IPS-15b (cell line): ENCODE data around the gene CTAG2.
"Not testable (repeated sequence)": the region's sequence is repeated elsewhere in the genome, so short reads cannot be mapped to it uniquely, and the experiment has no call there.

Experiments used
- H3K27me3 ChIP-seq: one replicate; pipeline ENCODE4 v1.6.1; 2013; ENCODE audit warnings: low read length; ENCODE audit not compliant: control insufficient read depth, insufficient read depth
- H3K36me3 ChIP-seq: one replicate; pipeline ENCODE4 v1.6.1; 2013; ENCODE audit warnings: low read length; ENCODE audit not compliant: control insufficient read depth, insufficient read depth
- H3K4me1 ChIP-seq: one replicate; pipeline ENCODE4 v1.6.1; 2013; ENCODE audit warnings: mild to moderate bottlenecking, low read length; ENCODE audit not compliant: control insufficient read depth, insufficient read depth
- H3K4me3 ChIP-seq: one replicate; pipeline ENCODE4 v1.5.1; 2013; ENCODE audit warnings: low read depth, low read length
- H3K9ac ChIP-seq: one replicate; pipeline ENCODE4 v1.6.1; 2013; ENCODE audit warnings: low read depth, mild to moderate bottlenecking, low read length
- H3K9me3 ChIP-seq: one replicate; pipeline ENCODE4 v1.6.1; 2013; ENCODE audit warnings: mild to moderate bottlenecking, low read length; ENCODE audit not compliant: control insufficient read depth, insufficient read depth

CTAG2 gene

GRCh38 chrX:154653413-154653812, at the start of gene CTAG2:
Gene CTAG2, minus strand, starts transcription at chrX:154653579. Its CDS starts 64 bp downstream, at chrX:154653515.
- not testable (repeated sequence) for H3K27me3 ChIP-seq, H3K9me3 ChIP-seq, H3K9ac ChIP-seq, H3K4me1 ChIP-seq, H3K4me3 ChIP-seq, H3K36me3 ChIP-seq

DNA sequence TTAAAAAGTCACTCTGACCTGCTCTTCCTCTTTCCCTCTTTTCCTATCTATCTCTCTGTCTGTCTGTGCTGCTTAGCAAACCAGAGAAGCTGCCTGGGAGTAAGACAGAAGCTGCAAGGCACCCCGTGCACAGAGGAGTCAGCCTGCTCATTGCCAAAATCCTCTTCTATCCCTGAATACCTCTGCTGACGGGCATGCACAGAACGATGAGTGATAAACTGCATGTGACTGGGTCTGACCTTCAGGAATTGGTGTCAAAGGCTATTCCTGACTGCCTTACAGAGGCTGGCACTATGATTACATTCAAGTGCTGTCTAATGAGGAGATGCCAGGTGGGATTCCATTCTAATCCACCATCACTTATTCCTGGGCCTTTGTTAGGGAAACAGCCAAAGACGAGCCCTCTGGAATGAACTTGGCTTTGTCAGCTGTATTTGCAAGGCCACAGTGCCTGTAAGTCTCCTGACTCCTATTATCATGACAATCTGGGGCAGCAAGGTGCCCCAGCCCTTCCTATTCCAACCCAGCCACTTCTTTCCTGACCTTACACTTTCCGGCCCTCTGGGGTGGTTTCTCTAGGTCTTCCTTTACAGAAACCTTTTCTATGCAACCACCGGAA, 45.4 kb upstream of the CTAG2 start:
- Histone ChIP-seq H3K27me3 (no peaks in the 10 kb centered on the region), H3K9ac (no peak overlapping the region), H3K36me3 (no peaks in the 10 kb centered on the region), H3K4me3 (no peak overlapping the region), H3K9me3 (no peaks in the 10 kb centered on the region), H3K4me1 (peaks cover 6% of the 10 kb centered on the region)

- Histone ChIP-seq H3K36me3 (no peaks in the 10 kb centered on the region), H3K4me1 (peaks cover 6% of the 10 kb centered on the region), H3K9me3 (no peaks in the 10 kb centered on the region), H3K27me3 (no peaks in the 10 kb centered on the region), H3K9ac (no peak overlapping the region), H3K4me3 (no peak overlapping the region)
These were observed 43.3 kb upstream of the CTAG2 start for GRCh38 chrX:154696676-154697045.

GRCh38 chrX:154695911-154696675, 42.7 kb upstream of the CTAG2 start:
- Histone ChIP-seq H3K4me3 (no peak overlapping the region), H3K36me3 (no peaks in the 10 kb centered on the region), H3K4me1 (peaks cover 6% of the 10 kb centered on the region), H3K9ac (no peak overlapping the region), H3K9me3 (no peaks in the 10 kb centered on the region), H3K27me3 (no peaks in the 10 kb centered on the region)

- no peaks in the 10 kb centered on the region for H3K27me3 ChIP-seq
- H3K9me3 ChIP-seq = no peaks in the 10 kb centered on the region
- H3K4me1 ChIP-seq = peaks cover 1% of the 10 kb centered on the region
- no peak overlapping the region for H3K4me3 ChIP-seq
- H3K9ac ChIP-seq = no peak overlapping the region
- no peaks in the 10 kb centered on the region for H3K36me3 ChIP-seq
These were observed 40.0 kb upstream of the CTAG2 start for GRCh38 chrX:154693394-154693793.

DNA sequence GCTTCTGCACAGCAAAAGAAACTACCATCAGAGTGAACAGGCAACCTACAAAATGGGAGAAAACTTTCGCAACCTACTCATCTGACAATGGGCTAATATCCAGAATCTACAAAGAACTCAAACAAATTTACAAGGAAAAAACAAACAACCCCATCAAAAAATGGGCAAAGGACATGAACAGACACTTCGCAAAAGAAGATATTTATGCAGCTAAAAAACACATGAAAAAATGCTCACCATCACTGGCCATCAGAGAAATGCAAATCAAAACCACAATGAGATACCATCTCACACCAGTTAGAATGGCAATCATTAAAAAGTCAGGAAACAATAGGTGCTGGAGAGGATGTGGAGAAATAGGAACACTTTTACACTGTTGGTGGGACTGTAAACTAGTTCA, 37.1 kb upstream of the CTAG2 start:
- not testable (repeated sequence) for H3K27me3 ChIP-seq, H3K4me3 ChIP-seq, H3K4me1 ChIP-seq, H3K9ac ChIP-seq, H3K36me3 ChIP-seq, H3K9me3 ChIP-seq

- not testable (repeated sequence) for H3K27me3 ChIP-seq, H3K4me1 ChIP-seq, H3K9ac ChIP-seq, H3K4me3 ChIP-seq, H3K9me3 ChIP-seq, H3K36me3 ChIP-seq
These were observed 18.7 kb upstream of the CTAG2 start for GRCh38 chrX:154672084-154672483.

GRCh38 chrX:154670848-154671247, 17.5 kb upstream of the CTAG2 start:
- H3K4me3 ChIP-seq = not testable (repeated sequence)

GRCh38 chrX:154661899-154662298, 8.5 kb upstream of the CTAG2 start:
- Histone ChIP-seq H3K36me3 (no peaks in the 10 kb centered on the region), H3K9ac (no peak overlapping the region), H3K9me3 (no peaks in the 10 kb centered on the region), H3K27me3 (no peaks in the 10 kb centered on the region), H3K4me1 (no peaks in the 10 kb centered on the region), H3K4me3 (no peak overlapping the region)

More at GRCh38 chrX:154670848-154671247, 17.5 kb upstream of the CTAG2 start:
- not testable (repeated sequence) for H3K27me3 ChIP-seq, H3K36me3 ChIP-seq, H3K9me3 ChIP-seq, H3K9ac ChIP-seq, H3K4me1 ChIP-seq

DNA sequence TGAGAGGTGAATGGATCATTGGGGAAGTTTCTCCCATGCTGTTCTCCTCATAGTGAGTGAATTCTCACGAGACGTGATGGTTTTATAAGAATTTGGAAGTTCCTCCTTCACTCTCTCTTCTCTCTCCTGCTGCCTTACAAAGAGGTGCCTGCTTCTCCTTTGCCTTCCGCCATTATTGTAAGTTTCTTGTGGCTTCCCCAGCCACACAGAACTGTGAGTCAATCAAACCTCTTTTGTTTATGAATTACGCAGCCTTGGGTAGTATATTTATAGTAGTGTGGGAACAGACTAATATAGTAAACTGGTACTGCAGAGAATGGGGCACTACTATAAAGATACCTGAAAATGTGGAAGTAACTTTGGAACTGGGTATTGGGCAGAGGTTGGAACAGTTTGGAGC, 7.8 kb upstream of the CTAG2 start:
- Histone ChIP-seq H3K4me1 (no peaks in the 10 kb centered on the region), H3K27me3 (no peaks in the 10 kb centered on the region), H3K4me3 (no peak overlapping the region), H3K36me3 (no peaks in the 10 kb centered on the region), H3K9ac (no peak overlapping the region), H3K9me3 (no peaks in the 10 kb centered on the region)

- H3K9ac ChIP-seq = no peak overlapping the region
- no peaks in the 10 kb centered on the region for H3K4me1 ChIP-seq
- no peak overlapping the region for H3K4me3 ChIP-seq
- no peaks in the 10 kb centered on the region for H3K9me3 ChIP-seq
- H3K27me3 ChIP-seq = no peaks in the 10 kb centered on the region
- H3K36me3 ChIP-seq = no peaks in the 10 kb centered on the region
These were observed 7.2 kb upstream of the CTAG2 start for GRCh38 chrX:154660541-154660940.

GRCh38 chrX:154658957-154659356, 5.6 kb upstream of the CTAG2 start:
- Histone ChIP-seq H3K4me1 (no peaks in the 10 kb centered on the region), H3K36me3 (no peaks in the 10 kb centered on the region), H3K4me3 (no peak overlapping the region), H3K27me3 (no peaks in the 10 kb centered on the region), H3K9me3 (no peaks in the 10 kb centered on the region), H3K9ac (no peak overlapping the region)
